A549 (cell line): ENCODE data around the gene DGLUCY.

Experiments used
- CEBPB ChIP-seq, 2 experiments: fragments of >200 bp in 1 of 2; sonication (Bioruptor Twin) in 1 of 2; formaldehyde crosslinking in 1 of 2; IDR thresholded peaks; 2 replicates each; pipeline ENCODE4 v1.6.1; 2012 to 2016
- CHD2 ChIP-seq: fragments of 150-350 bp; IDR thresholded peaks from 2 replicates; pipeline ENCODE4 v1.6.1; 2014; ENCODE audit warnings: low read length; ENCODE audit not compliant: partially characterized antibody
- CTCF ChIP-seq: fragments of >200 bp; sonication (Bioruptor Twin); formaldehyde crosslinking; IDR thresholded peaks from 3 replicates; pipeline ENCODE4 v1.5.1; 2016
- HDAC2 ChIP-seq: fragments of 200-600 bp; sonication (generic); IDR thresholded peaks from 2 replicates; pipeline ENCODE4 v1.6.1; 2016
- MAX ChIP-seq: IDR thresholded peaks from 2 replicates; pipeline ENCODE4 v1.6.1; 2012
- PBX3 ChIP-seq: IDR thresholded peaks from 2 replicates; pipeline ENCODE4 v1.6.1; 2012
- POLR2A ChIP-seq: IDR thresholded peaks from 2 replicates; pipeline ENCODE4 v1.6.1; 2012; ENCODE audit warnings: mild to moderate bottlenecking, low read length
- RARB ChIP-seq: fragments of 250-450 bp; sonication (Bioruptor Pico); IDR thresholded peaks from 2 replicates; pipeline ENCODE4 v1.8.0; 2021; ENCODE audit warnings: mild to moderate bottlenecking, moderate library complexity
- RCOR1 ChIP-seq: fragments of 150-350 bp; IDR thresholded peaks from 2 replicates; pipeline ENCODE4 v1.6.1; 2014; ENCODE audit warnings: antibody characterized with exemption, low read length, low read depth
- SMC3 ChIP-seq: fragments of >200 bp; sonication (Bioruptor Twin); formaldehyde crosslinking; IDR thresholded peaks from 3 replicates; pipeline ENCODE4 v1.6.1; 2018; ENCODE audit warnings: inconsistent platforms
- SREBF2 ChIP-seq: fragments of 450-650 bp; IDR thresholded peaks from 2 replicates; pipeline ENCODE4 v1.6.1; 2014; ENCODE audit warnings: mild to moderate bottlenecking, moderate library complexity
- ZSCAN20 ChIP-seq: fragments of 250-450 bp; sonication (Bioruptor Pico); IDR thresholded peaks from 2 replicates; pipeline ENCODE4 v1.8.0; 2022; ENCODE audit warnings: mild to moderate bottlenecking, moderate library complexity

GRCh38 chr14:91158091-91158790 lies 44.4 kb downstream of the DGLUCY start:
- TF ChIP-seq SMC3 (no peak), ZSCAN20 (no peak), POLR2A (no peak), CTCF (no peak), SREBF2 (no peak), CHD2 (no peak), HDAC2 (no peak), PBX3 (no peak), CEBPB (IDR thresholded peaks at IDR 0.05) (no peak), MAX (no peak), RCOR1 (no peak), RARB (CRISPR knock-in tag) (no peak)
